Erythroblast (primary cell): ENCODE measurements around the gene MMEL1.

Experiments
- GATA1 ChIP-seq: IDR thresholded peaks from 2 replicates; pipeline ENCODE4 v1.6.1; 2011; ENCODE audit warnings: low read depth, mild to moderate bottlenecking, control low read depth, low read length, moderate library complexity
- POLR2A ChIP-seq: IDR thresholded peaks from 2 replicates; pipeline ENCODE4 v1.6.1; 2011; ENCODE audit warnings: mild to moderate bottlenecking, low read length

- TF ChIP-seq POLR2A: no peak
- TF ChIP-seq GATA1: no peak
Measured at GRCh38 chr1:2587860-2588571, 44.8 kb downstream of the MMEL1 start.
